ENCODE results near the gene OBP2B. TPM values are rescaled to one million over a fixed set of nuclear protein-coding genes. Genes with fewer than 3 reads are reported as not detected.
A peak's percentile ranks its signal among the peaks of the same experiment; 100 is the strongest.

The OBP2B gene
- polyA plus RNA-seq, 4 donors: not detected

DNA sequence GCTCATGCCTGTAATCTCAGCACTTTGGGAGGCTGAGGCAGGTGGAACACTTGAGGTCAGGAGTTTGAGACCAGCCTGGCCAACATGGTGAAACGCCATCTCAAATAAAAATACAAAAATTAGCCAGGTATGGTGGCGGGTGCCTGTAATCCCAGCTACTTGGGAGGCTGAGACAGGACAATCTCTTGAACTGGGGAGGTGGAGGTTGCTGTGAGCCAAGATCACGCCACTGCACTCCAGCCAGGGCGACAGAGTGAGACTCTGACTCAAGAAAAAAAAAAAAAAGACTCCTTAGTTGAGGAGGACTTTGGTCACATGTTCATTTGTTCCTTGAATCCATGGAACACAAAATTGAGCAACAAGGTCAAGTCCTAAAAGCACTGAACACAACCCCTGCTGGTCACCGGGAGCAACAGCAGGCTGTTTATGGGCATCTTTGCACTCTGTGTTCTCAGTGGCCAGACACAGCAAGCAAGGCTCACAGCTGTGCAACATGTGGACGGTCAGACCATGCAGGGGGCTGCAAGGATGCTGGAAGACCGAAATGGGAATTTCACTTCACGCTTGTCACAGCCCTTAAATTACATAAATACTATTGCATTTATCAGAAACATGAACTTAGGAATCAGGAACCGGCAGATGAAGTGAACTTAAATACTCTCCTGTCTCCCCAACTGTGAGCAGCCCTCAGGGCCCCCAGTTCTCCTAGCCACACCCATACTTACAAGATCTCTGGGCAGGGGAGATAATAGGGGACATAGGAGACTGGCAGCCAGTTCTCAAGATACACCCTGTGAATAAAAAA, 48.1 kb downstream of the OBP2B start:
- Histone ChIP-seq H3K36me3 (ENCODE audit: control insufficient read depth in 3 of 3, insufficient read depth in 2 of 3, low read depth in 1 of 3, low read length in 3 of 3) (peaks cover 0 to 3% (median 0%) of the 10 kb centered on the region in 3 donors), H3K9me3 (ENCODE audit: control insufficient read depth in 2 of 2, insufficient read depth in 1 of 2, low read depth in 1 of 2, low read length in 1 of 2) (no peaks in the 10 kb centered on the region), H3K4me1 (ENCODE audit: control insufficient read depth in 3 of 3, insufficient read depth in 2 of 3, low read depth in 1 of 3, low read length in 2 of 3) (peaks cover 0 to 29% (median 4%) of the 10 kb centered on the region in 3 donors), H3K27ac (ENCODE audit: low read depth in 1 of 3, low read length in 2 of 3) (peak overlapping the region in 2 of 3 donors; percentile 35 to 38), H3K27me3 (ENCODE audit: control insufficient read depth in 3 of 3, insufficient read depth in 3 of 3, low read length in 3 of 3) (peaks cover 0 to 7% (median 0%) of the 10 kb centered on the region in 3 donors), H3K4me3 (ENCODE audit: low read depth in 1 of 3, low read length in 3 of 3) (no peak overlapping the region)
- DNase-seq: peak; percentile 87 to 94
- 29 to 51% (median 37%) methylated on average over 9 of the region's 9 CpGs for WGBS, 3 donors
- no peak for FAIRE-seq

DNA sequence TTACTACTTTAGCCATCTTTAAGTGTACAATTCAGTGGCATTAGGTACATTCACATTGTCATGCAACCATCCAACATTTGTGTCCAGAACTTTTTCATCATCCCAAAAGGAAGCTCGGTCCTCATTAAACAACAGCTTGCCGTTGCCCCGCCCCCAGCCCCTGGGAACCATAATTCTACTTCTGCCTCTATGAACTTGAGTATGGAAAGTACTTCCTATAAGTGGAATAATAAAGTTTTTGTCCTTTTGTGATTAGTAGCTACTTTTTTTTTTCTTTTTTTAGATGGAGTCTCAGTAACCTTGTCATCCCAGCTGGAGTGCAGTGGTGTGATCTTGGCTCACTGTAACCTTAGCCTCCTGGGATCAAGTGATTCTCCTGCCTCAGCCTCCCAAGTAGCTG, 50.4 kb downstream of the OBP2B start:
- Histone ChIP-seq H3K27ac (ENCODE audit: low read depth in 1 of 3, low read length in 2 of 3) (no peak overlapping the region), H3K27me3 (ENCODE audit: control insufficient read depth in 3 of 3, insufficient read depth in 3 of 3, low read length in 3 of 3) (peaks cover 0 to 7% (median 0%) of the 10 kb centered on the region in 3 donors), H3K4me3 (ENCODE audit: low read depth in 1 of 3, low read length in 3 of 3) (no peak overlapping the region), H3K36me3 (ENCODE audit: control insufficient read depth in 3 of 3, insufficient read depth in 2 of 3, low read depth in 1 of 3, low read length in 3 of 3) (peaks cover 0 to 9% (median 0%) of the 10 kb centered on the region in 3 donors), H3K9me3 (ENCODE audit: control insufficient read depth in 2 of 2, insufficient read depth in 1 of 2, low read depth in 1 of 2, low read length in 1 of 2) (no peaks in the 10 kb centered on the region), H3K4me1 (ENCODE audit: control insufficient read depth in 3 of 3, insufficient read depth in 2 of 3, low read depth in 1 of 3, low read length in 2 of 3) (peaks cover 0 to 20% (median 4%) of the 10 kb centered on the region in 3 donors)
- WGBS, 3 donors: 82 to 96% (median 94%) methylated on average over 3 of the region's 3 CpGs
- DNase-seq: no peak
- no peak for FAIRE-seq

Other genes with a start within 250 kb of the OBP2B start
- gene GFI1B, start 230.6 kb downstream of the OBP2B start, polyA plus RNA-seq: 1 to 10 TPM in 2 of 4 donors, under 1 TPM in 2; 0.76 to 8.5 (median 1.1) TPM
- 10 to 100 TPM; 37.3 to 56.0 (median 51.0) TPM for gene GTF3C5, start 178.3 kb downstream of the OBP2B start, polyA plus RNA-seq
- gene CEL, start 147.3 kb downstream of the OBP2B start, polyA plus RNA-seq: 100 to 1,000 TPM in 1 of 4 donors, 1 to 10 TPM in 3; 2.8 to 463 (median 5.3) TPM
- 10 to 100 TPM; 33.0 to 49.0 (median 35.7) TPM for gene RALGDS, start 88.0 kb downstream of the OBP2B start, polyA plus RNA-seq
- 10 to 100 TPM in 1 of 4 donors, 1 to 10 TPM in 2, under 1 TPM in 1; 0.45 to 15.4 (median 6.9) TPM for gene GBGT1, start 45.3 kb downstream of the OBP2B start, polyA plus RNA-seq
- gene ABO, start 66.0 kb upstream of the OBP2B start, polyA plus RNA-seq: 10 to 100 TPM in 3 of 4 donors, 1 to 10 TPM in 1; 9.5 to 46.4 (median 31.9) TPM
- gene SURF6, start 126.9 kb upstream of the OBP2B start, polyA plus RNA-seq: 10 to 100 TPM; 23.2 to 48.0 (median 37.0) TPM
- 10 to 100 TPM; 10.3 to 19.5 (median 17.6) TPM for gene MED22, start 138.9 kb upstream of the OBP2B start, polyA plus RNA-seq
- gene RPL7A, start 139.0 kb upstream of the OBP2B start, polyA plus RNA-seq: 1,000 to 10,000 TPM; 1,890 to 3,725 (median 2,971) TPM
- gene SURF1, start 147.2 kb upstream of the OBP2B start, polyA plus RNA-seq: 10 to 100 TPM; 38.4 to 94.4 (median 85.4) TPM
- gene SURF2, start 147.3 kb upstream of the OBP2B start, polyA plus RNA-seq: 10 to 100 TPM; 15.3 to 66.0 (median 42.6) TPM
- 100 to 1,000 TPM in 3 of 4 donors, 10 to 100 TPM in 1; 84.1 to 285 (median 170) TPM for gene SURF4, start 166.8 kb upstream of the OBP2B start, polyA plus RNA-seq
- gene STKLD1, start 167.1 kb upstream of the OBP2B start, polyA plus RNA-seq: 1 to 10 TPM in 3 of 4 donors, under 1 TPM in 1; 0.79 to 8.1 (median 3.0) TPM
- gene REXO4, start 208.8 kb upstream of the OBP2B start, polyA plus RNA-seq: 10 to 100 TPM; 18.9 to 25.7 (median 21.5) TPM
- gene ADAMTS13, start 213.1 kb upstream of the OBP2B start, polyA plus RNA-seq: 10 to 100 TPM in 1 of 4 donors, 1 to 10 TPM in 3; 2.4 to 16.8 (median 7.4) TPM

All from small intestine (tissue), 7 donors.